ENCODE results near the gene EIF4E3.

Gene EIF4E3

GRCh38 chr3:71703797-71704196, 21.4 kb downstream of the EIF4E3 start:
- TF ChIP-seq CTCF (IDR thresholded peaks at IDR 0.05; ENCODE audit: insufficient read depth, low read length, missing control alignments) = no peak
- H3K4me3 ChIP-seq (ENCODE audit: low read depth, low read length) = no peak overlapping the region
- POLR2A ChIA-PET = no interaction called here
- no peak for DNase-seq (ENCODE audit: low read depth, low spot score)
- CTCF ChIA-PET = interaction anchor here (1.0 to 1.5 kb wide), 4 partner anchors 12 to 1382 kb away, joined by 3 read pairs; no protein-coding TSS in a partner anchor

- H3K4me3 ChIP-seq (ENCODE audit: low read depth, low read length) = no peak overlapping the region
- ChIA-PET POLR2A (no interaction called here), CTCF (interaction anchor here (0.7 to 2.2 kb wide), 2 partner anchors 9 to 20 kb away, joined by 3 to 12 read pairs; no protein-coding TSS in a partner anchor)
- no peak for DNase-seq (ENCODE audit: low read depth, low spot score)
- no peak for TF ChIP-seq CTCF (IDR thresholded peaks at IDR 0.05; ENCODE audit: insufficient read depth, low read length, missing control alignments)
These were observed 22.8 kb downstream of the EIF4E3 start for GRCh38 chr3:71702131-71703024.

- no peak for TF ChIP-seq CTCF (IDR thresholded peaks at IDR 0.05; ENCODE audit: insufficient read depth, low read length, missing control alignments)
- ChIA-PET CTCF (interaction anchor here (0.7 to 2.2 kb wide), 2 partner anchors 10 to 19 kb away, joined by 3 to 12 read pairs; no protein-coding TSS in a partner anchor), POLR2A (interaction anchor here (0.6 kb wide), 1 partner anchor 318 kb away, joined by 3 read pairs; no protein-coding TSS in a partner anchor)
- H3K4me3 ChIP-seq (ENCODE audit: low read depth, low read length) = no peak overlapping the region
- DNase-seq (ENCODE audit: low read depth, low spot score) = no peak
These were observed 23.9 kb downstream of the EIF4E3 start for GRCh38 chr3:71701251-71701762.

GRCh38 chr3:71695000-71695482, 30.2 kb downstream of the EIF4E3 start:
- CTCF ChIA-PET = interaction anchor here (1.7 to 3.6 kb wide), 3 partner anchors 11 to 35 kb away, joined by 7 to 29 read pairs (median 13); no protein-coding TSS in a partner anchor
- no peak overlapping the region for H3K4me3 ChIP-seq (ENCODE audit: low read depth, low read length)
- no peak for TF ChIP-seq CTCF (IDR thresholded peaks at IDR 0.05; ENCODE audit: insufficient read depth, low read length, missing control alignments)
- POLR2A ChIA-PET = no interaction called here
- no peak for DNase-seq (ENCODE audit: low read depth, low spot score)

GRCh38 chr3:71694358-71694999, 30.7 kb downstream of the EIF4E3 start:
- CTCF ChIA-PET = interaction anchor here (1.7 to 3.6 kb wide), 4 partner anchors 10 to 35 kb away, joined by 7 to 29 read pairs (median 10); no protein-coding TSS in a partner anchor
- peak; percentile 92 for DNase-seq (ENCODE audit: low read depth, low spot score)
- POLR2A ChIA-PET = interaction anchor here (0.5 kb wide), 1 partner anchor 122 kb away, joined by 3 read pairs; no protein-coding TSS in a partner anchor
- H3K4me3 ChIP-seq (ENCODE audit: low read depth, low read length) = no peak overlapping the region
- no peak for TF ChIP-seq CTCF (IDR thresholded peaks at IDR 0.05; ENCODE audit: insufficient read depth, low read length, missing control alignments)
